Daoy (cell line): ENCODE results near the gene ACVRL1. TPM values are rescaled to one million over a fixed set of nuclear protein-coding genes. Genes with fewer than 3 reads are reported as not detected.
A peak's percentile ranks its signal among the peaks of the same experiment; 100 is the strongest.

Experiments
- DNase-seq: peaks from one replicate; pipeline ENCODE4 v3.0.0-alpha.2; 2015; ENCODE audit warnings: low read depth
- total RNA-seq: library from RNA; depleted of rRNA; stranded (reverse); fragments of >200 nt; shearing (Covaris generic); gene quantifications from 2 replicates; pipeline ENCODE4 v1.2.3, GENCODE V29; 2014; rRNA removed

ACVRL1 gene
- 1.7 and 2.9 TPM in 2 replicates for total RNA-seq

DNA sequence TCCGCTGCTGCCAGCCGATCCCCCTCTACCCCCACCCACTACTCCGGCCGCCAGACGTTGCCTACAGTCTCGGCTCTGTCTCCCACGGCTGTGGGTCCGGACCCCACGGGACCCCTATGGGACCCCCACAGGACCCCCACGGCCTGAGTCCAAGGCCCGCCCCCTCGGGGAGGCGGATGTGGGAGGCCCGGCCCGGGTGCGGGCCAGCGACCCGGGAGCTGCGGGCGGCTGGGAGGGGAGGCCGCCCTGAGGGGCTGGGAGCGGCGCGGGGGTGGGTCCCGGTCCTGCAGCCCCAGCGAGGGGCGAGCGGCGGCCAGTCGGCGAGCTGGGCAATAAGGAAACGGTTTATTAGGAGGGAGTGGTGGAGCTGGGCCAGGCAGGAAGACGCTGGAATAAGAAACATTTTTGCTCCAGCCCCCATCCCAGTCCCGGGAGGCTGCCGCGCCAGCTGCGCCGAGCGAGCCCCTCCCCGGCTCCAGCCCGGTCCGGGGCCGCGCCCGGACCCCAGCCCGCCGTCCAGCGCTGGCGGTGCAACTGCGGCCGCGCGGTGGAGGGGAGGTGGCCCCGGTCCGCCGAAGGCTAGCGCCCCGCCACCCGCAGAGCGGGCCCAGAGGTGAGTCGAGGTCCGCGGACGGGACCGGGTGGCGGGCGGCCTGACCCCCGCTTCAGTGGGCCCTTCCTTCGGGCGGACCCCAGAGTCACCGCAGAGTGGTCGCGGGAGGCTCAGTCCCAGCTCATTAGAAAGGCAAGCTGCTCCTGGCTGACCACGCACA, at the start of gene ACVRL1:
TSS of gene ACVRL1 (plus strand) at position 422 of the 773 bp plus-strand sequence. CDS start 4,971 bp downstream, outside the sequence.
- DNase-seq, result peak; percentile 30

DNA sequence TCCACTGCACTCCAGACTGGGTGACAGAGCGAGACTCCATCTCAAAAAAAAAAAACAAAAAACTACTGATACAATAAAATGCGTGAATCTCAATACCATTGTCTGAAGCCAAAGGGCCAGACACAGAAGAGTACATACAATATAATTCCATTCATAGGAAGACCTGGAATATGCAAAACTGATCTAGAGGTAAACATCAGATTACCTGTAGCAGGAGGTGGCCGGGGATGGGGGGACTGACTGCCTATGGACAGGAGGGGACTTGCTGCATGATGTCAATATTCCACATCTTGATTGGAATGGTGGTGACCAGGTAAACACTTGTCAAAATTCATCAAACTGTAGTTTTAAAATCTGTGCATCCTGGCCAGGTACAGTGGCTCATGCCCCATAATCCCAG, 46.3 kb upstream of the ACVRL1 start:
- no peak for DNase-seq

DNA sequence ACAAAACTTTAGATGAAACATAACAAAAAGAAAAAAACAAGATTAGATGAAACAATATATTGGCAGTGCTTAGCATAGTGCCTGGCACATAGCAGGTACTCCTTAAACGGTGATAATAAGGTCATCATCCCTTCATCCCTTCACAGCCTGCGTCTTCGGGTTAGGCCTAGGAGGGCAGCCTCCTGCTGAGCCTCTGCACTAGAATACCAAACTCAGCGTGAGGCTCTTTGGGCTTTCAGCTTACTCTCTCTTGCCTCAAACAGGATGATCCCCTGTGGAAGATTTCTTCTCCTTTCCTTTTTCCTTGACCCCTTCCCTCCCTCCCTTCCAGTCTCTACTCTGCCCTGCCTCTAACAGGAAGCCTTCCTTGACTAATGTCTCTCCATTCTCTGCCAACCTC, 44.4 kb upstream of the ACVRL1 start:
- no peak for DNase-seq

DNA sequence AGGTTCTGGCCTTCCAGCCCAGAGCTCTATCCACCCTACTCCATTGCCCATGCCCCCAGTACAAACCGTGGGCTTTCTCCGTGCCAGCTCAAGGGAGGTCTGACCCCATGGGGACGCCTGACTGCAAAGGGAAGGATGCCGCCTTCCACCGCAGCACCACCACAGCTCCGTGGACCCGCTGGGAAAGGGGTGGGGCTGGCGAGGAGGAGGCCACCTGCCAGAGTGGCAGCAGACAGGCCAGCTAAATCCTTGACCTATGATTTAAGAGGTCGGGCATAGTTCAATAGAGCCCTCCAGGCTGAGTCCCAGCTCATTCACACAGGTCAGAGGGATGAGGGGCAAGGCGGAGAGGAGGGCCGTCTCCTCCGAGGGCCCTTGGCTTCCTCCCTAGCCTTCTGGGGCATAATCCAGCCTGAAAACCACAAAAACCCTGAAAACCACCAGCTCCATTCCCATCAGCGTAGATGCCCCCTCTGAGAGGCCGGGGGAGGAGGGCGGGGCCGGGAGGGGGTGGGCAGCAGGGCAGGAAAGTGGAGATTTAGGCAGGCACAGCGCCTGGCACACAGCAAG, 43.9 kb upstream of the ACVRL1 start:
- peak; percentile 73 for DNase-seq

DNA sequence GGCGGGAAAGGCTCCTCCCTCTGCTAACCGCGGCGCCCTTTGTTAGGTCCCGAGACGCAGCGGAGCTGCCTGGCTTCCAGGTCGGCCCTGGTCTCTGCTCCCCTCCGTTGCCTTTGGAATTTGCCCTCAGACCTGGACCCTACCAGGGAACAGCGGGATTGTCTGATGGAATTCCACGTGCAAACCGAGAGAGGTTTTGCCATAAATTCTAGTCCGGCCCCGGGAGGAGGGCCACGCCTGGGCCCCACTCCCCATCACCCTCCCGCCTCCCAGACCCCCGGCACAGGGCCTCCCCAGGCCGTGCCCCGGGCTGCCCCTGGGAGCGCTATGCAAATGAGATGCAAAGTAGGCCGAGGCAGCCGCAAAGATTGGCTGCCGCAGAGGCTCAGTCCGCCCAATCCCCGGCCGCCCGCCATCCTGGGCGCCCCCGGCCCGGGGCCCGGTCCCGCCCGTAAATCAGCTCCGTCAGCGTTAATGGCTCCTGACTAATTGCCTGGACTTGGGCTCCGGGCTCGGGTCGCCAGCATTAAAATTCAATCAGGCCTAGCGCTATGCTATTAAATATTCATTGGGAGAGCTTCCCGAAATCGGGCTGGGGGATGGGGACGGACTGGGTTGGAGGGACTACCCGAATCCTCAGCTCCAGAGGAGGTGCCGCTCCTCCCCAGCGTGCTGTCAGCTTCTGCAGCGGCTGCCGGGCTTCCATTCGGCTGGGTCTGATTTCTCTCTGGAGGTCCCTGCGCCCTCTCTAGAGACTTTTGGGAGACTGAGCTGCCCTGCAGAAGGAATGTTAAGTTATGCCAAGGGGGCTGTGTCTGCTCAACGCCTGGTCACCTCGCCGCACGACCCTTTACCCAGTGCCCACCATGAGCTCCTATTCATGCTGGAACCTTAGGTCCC, 43.1 kb upstream of the ACVRL1 start:
- peak; percentile 72 for DNase-seq

DNA sequence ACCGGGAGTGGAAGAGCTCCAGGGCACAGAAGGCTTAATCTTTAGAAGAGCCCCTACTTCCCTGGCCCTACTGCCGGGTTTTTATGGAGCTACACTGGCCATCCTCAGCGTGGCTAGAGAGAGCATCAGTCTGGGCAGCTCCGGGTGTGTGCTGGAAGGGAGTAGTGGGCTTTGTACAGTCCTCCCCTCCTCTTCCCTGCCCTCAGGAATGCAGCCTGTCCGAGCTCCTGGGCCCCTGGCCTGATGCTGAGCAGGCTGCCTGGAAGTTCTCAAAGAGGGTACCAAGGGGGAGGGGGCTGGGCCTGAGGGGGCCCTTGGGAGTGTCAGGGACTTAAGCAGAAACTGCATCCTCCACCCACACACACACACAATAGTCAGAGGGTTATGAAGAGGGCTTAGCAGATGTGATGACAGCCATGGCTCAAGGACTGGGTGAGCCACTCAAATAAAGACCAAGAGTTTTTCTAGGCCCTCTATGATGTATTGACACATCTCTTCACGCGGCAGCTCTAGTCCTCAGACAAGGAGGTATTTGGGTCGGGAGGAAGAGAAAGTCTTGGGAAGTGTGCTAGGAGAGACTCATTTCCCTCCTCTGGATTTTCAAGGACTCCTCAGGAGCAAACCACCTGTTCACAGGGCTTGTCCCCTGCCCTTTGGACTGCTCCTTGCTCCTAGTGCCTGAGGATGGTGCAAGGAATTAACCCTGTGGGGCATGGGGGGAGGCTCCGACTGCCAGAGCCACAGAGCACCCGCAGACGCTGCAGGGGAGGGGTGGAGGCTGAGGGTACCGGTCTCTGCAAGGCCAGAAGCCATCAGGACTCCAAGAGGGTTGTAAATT, 42.3 kb upstream of the ACVRL1 start:
- no peak for DNase-seq

DNA sequence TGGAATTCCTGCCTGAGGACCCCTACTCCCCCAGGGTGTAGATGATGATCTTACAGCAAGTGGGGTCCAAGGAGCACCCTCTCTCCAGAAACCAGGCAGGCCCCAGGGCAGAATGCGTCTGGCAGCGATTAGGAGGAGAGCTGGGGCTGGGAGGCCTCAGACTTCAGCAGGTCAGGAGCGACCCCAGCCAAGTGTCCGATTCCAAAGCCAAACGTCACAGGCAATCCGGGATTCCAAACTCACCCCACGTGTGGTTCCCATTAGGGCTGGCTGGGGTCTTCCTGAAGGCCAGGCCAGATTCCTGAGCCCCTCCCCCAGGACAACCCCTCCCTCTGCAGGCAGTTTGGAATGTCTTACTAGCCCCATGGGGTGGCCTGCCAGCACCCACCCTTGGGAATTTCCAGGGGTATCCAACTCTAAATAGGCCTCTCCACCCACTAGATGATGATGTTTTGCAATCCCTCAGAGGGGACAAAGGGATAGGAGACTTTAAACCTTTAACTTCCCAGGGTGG, 41.5 kb upstream of the ACVRL1 start:
- no peak for DNase-seq

DNA sequence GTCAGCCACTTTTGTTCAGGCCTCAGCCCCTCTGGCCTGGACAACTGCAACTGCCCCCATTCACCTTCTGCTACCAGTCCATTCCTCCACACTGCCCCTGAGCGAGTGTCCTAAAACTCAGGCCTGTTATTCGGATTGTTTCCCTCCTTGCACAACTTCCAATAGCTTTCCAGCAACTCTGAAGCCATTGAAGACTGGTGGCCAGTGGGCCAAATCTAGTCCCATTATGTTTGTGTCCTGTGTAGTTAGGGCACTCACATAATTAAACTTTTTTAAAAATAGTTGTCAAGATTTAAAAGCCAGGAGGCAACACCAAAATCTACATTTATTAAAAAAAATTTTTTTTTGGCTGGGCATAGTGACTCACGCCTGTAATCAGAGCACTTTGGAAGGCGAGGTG, 41.0 kb upstream of the ACVRL1 start:
- DNase-seq, result no peak

DNA sequence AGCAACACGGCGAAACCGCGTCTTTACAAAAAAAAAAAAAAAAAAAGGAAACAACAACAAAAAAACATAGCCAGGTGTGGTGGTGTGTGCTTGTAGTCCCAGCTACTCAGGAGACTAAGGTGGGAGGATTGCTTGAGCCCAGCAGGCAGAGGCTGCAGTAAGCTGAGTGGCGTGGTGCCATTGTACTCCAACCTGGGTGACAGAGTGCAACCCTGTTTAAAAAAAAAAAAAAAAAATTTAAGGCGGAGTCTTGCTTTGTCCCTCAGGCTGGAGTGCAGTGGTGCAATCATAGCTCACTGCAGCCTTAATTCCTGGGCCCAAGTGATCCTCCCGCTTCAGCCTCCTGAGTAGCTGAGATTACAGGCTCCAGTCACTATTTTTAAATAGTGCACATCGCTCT, 40.5 kb upstream of the ACVRL1 start:
- DNase-seq, result no peak

DNA sequence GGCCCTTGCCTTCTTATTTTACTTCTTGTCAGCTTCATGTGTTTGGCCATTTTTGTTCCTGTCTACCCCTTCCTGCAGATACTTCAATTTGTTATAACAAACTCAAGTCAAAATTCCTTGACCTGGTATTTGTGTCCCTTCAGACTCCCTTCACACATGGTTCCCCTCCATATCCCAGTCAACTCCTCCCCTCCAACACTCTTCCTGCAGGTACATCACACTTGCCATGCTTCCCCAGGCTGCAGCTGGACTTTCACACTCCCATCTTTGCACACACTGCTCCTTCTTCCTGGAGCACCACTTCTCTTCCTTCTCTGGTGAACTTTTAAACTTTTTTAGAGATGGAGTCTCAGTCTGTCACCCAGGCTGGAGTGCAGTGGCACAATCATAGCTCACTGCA, 39.9 kb upstream of the ACVRL1 start:
- DNase-seq, result no peak

DNA sequence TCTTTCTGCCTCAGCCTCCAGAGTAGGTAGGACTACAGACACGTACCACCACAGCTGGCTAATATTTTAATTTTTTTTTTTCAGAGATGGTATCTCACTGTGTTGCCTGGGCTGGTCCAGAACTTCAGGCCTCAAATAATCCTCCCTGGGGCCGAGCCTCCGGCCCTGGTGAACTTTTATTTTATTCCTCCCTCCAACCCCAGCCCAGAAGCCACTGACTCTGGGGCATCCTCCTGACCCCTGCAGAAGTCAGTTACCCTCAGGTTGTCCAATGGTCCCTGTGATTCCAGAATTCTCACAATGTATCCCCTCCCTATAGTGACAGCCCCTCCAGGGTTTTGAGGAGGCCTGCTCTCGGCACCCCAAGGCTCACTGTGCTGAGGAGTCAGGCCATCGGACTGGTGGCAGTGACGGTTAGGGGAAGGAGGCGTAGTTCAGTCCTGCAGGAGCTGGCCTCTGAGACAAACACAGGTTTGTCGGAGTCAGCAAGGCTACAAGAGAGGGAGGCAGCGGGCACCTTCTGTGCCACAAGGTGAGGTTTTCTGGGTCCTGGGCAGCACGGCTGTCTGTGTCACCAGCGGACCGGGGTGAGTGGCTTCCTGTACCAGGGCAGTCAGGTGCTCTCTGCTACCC, 39.4 kb upstream of the ACVRL1 start:
- DNase-seq, result no peak

DNA sequence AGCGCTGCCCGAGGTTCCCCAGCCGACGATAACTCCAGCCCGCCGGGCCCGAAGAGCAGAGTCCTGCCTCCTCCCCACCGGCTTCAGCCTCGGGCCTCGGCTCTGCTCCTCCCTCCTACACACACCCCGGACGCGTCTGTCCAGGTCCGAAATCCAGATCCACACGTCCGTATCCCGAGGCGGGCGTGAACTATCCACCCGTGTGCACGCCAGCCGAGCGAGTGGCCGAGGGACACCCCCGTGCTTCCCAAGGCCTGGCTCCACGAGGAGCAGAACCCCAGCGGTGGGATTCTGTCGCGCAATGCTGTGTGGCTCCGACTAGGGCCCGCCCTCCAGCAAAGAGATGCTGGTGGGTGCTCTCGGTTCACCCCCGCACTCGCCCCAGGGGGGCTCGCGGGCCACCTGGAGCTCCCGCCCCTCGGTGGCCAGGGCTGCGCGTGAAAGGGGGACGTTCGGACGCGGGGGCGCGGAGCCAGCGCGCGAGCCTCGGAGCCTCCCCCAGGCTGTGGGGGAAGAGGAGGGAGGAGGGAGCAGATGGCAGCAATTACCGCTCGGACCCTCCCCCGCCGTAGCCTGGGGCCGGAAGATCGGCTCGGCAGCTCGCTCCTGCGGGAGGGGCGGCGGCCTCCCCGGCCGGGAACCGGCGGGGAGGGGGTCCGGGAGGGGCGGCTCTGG, 38.3 kb upstream of the ACVRL1 start:
- DNase-seq, result peak; percentile 26

DNA sequence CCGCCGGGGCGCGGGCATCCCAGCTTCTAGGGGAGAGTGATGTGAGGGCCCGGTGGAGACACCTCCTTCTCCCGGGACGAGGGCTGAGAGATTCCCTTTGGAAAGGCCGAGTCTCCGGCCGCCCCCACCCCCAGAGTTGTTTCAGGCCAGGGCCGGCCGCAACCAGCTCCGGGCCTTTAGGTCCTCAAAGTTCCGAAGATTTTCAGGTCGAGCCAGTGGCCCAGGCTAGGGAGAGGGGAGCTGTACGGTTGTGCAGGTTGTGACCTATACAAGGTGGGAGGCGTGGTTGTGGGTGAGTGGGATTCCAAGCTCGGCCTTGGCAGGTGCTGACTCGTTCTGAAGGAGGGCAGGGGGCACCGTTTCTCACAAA, 37.8 kb upstream of the ACVRL1 start:
- no peak for DNase-seq

DNA sequence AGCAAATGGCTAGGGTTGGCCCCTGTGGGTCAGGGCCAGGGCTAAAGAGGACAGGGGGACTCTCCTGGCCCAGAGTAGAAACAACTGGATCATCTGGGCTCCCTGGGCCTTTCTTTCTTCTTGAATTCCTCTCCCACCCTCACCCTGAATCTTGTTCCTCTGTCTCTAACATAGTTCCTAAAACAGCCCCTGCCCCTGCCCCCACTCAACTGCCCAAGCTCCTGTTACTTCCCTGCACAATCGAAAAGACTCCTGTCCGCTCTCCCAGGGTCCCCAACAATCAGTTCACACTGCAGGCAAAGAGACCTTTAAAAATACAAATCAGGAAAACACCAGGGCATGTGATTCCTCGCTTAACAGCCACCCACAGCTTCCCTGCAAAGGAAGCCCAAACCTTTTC, 37.4 kb upstream of the ACVRL1 start:
- DNase-seq, result no peak

DNA sequence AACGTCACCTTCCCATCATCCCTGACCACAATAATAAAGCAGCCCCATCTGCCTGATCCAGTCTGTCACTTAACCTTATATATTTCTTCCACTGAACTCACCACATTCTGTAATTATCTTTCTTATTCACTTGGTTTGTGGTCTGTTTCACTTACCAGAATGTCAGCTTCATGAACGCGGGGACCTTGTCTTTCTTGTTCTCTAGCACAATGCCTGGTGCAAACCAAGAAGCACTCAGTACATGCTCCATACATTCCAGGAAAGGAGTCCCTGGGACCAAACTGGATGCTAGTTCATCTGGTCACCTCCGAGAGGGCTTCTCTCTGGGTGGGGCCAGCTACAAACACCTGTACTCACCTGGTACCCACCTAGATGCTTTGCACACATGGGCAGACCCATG, 36.8 kb upstream of the ACVRL1 start:
- no peak for DNase-seq

DNA sequence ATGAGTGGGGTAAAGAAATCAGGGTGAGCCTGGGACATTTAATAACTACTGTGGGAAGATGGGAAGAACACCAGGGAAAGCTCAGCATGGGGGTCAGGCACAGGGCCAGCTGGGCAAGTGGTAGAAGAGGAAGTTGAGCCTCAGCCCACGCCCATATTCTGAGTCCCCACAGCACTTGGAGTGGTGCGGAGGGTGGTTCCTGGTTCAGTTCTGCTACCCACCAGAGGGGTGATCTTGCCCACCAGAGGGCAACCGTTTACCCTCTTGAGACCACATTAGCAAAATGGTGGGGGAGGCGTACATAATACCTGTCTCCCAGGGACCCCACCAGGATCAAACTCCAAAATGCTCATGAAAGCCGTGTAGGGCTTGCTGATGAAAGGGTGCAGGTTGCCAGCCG, 36.2 kb upstream of the ACVRL1 start:
- DNase-seq, result no peak

DNA sequence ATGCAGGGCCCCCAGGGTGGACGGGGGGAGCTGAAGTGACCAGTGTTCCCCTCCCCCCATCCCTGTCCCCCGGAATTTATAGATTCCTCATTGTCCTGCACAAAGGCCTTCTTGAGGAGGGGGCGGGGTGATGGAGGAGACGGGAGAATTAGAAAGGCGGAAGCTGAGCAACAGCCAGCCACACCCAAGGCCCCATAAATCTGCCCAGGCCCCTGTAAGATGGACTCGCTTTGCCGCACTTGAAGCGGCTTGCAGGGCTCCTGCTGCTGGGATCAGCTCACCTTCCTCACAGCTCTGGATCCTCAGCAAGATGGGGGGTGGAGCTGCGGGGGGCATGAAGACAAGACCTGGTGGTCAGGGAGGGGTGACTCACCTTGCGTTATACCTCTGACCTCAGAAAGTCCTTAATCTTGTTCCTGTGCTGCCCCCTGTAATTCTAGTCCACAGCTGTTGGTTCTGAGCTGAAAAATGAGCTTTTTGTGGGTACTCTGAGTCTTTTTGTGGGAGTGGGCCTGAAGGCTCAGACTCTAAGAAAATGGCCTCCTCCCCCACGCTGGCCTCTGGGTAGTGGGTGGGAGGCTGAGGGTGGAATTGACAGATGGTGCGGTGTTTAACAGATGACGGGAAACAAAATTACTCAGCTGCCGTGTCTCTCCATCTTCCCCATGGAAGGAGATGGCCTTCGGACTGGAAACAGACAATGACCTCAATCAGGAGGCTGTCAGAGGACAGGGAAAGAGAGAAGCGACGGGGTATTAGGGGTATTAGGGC, 35.2 kb upstream of the ACVRL1 start:
- no peak for DNase-seq

DNA sequence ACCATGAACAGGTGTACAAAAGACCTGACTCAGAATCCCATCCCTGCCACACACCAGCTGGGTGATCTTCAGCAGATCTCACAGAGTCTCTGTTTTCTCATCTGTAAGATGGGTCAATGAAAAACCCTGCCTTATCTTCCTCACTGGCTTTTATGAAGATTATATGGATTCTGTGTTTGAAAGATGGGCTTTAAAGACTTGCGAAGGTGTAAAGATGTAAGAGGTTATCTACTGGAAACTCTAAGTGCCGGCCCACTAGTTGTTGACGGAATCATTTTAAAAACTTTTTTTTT, 34.7 kb upstream of the ACVRL1 start:
- DNase-seq, result no peak

DNA sequence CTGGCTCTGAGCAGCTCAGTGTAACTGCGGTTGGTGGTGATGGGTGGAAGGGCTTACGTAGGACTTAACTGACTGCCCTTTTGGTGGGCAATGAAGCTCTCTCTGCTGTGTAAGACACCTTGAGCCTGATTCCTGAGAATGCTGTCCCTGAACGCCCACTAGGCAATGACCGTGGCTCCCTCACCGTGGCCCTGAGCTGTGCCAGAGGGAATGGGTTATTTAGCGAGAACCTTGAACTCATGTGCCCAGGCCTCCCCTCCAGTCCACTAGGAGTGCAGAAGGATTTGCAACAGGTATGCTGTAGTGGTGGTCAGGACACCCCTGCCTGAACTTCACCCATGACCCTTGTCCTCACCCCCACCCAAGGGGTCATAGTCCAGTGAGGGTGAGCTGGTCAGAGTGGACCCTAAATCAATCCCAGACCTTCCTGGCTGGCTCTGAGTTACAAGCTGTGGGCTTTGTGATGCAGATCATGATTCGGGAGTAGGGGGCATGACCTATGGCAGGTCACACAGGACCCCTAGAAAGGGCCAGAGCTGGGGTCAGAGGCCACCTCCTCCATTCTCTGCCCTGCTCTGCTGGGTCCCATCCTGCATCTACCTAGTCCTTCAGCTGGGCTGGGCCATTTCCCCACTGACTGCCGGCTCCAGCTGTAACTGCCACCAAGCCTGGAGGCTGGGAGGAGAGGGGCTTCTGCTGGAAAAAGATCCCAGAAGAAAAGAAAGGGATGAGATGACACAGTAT, 33.9 kb upstream of the ACVRL1 start:
- DNase-seq, result no peak
